HepG2 (cell line): Measurements from ENCODE around the gene MMS19. TPM values are rescaled to one million over a fixed set of nuclear protein-coding genes. Genes with fewer than 3 reads are reported as not detected.

Experiments
- FOSL2 ChIP-seq: sonication (generic); formaldehyde crosslinking; IDR thresholded peaks from 2 replicates; pipeline ENCODE4 v1.4.0; 2020; ENCODE audit warnings: missing genetic modification reagents
- GTF3A ChIP-seq: sonication (generic); formaldehyde crosslinking; conservative IDR thresholded peaks from 2 replicates; pipeline ENCODE4 v1.4.0; 2020; ENCODE audit warnings: mild to moderate bottlenecking, missing genetic modification reagents
- IKZF1 ChIP-seq: fragments of 450-650 bp; IDR thresholded peaks from 2 replicates; pipeline ENCODE4 v1.7.1; 2016
- KDM5B ChIP-seq: sonication (generic); formaldehyde crosslinking; IDR thresholded peaks from 2 replicates; pipeline ENCODE4 v1.4.0; 2020; ENCODE audit warnings: missing genetic modification reagents, mild to moderate bottlenecking, borderline replicate concordance
- KDM6A ChIP-seq: IDR thresholded peaks from 2 replicates; pipeline ENCODE4 v1.6.1; 2016; ENCODE audit warnings: low read depth
- KLF6 ChIP-seq: IDR thresholded peaks from 2 replicates; pipeline ENCODE4 v1.8.0; 2016; ENCODE audit warnings: missing biosample characterization, missing genetic modification reagents
- MBD4 ChIP-seq: IDR thresholded peaks from 2 replicates; pipeline ENCODE4 v1.6.1; 2012; ENCODE audit warnings: low read length, inconsistent platforms, borderline replicate concordance
- PHF21A ChIP-seq: sonication (generic); formaldehyde crosslinking; IDR thresholded peaks from 2 replicates; pipeline ENCODE4 v1.5.0; 2020; ENCODE audit warnings: mild to moderate bottlenecking, missing genetic modification reagents
- PLSCR1 ChIP-seq: sonication (generic); formaldehyde crosslinking; IDR thresholded peaks from 2 replicates; pipeline ENCODE4 v1.5.0; 2020; ENCODE audit warnings: missing genetic modification reagents, mild to moderate bottlenecking, borderline replicate concordance
- PRDM10 ChIP-seq: sonication (generic); formaldehyde crosslinking; IDR thresholded peaks from 2 replicates; pipeline ENCODE4 v1.4.0; 2020; ENCODE audit warnings: low read depth, missing genetic modification reagents
- TARDBP ChIP-seq: sonication (generic); formaldehyde crosslinking; IDR thresholded peaks from 2 replicates; pipeline ENCODE4 v1.8.0; 2022; ENCODE audit warnings: mild to moderate bottlenecking, missing genetic modification reagents
- ZNF142 ChIP-seq: sonication (generic); formaldehyde crosslinking; IDR thresholded peaks from 2 replicates; pipeline ENCODE4 v1.4.0; 2020; ENCODE audit warnings: missing genetic modification reagents
- ZNF24 ChIP-seq: fragments of 450-650 bp; IDR thresholded peaks from 2 replicates; pipeline ENCODE4 v1.6.1; 2017; ENCODE audit warnings: antibody characterized with exemption, mild to moderate bottlenecking
- ZNF337 ChIP-seq: sonication (generic); formaldehyde crosslinking; IDR thresholded peaks from 2 replicates; pipeline ENCODE4 v1.5.1; 2020; ENCODE audit warnings: missing genetic modification reagents, low read depth, mild to moderate bottlenecking, borderline replicate concordance
- ZNF513 ChIP-seq: sonication (generic); formaldehyde crosslinking; conservative IDR thresholded peaks from 2 replicates; pipeline ENCODE4 v1.5.0; 2020; ENCODE audit warnings: missing genetic modification reagents
- ZNF660 ChIP-seq: sonication (generic); formaldehyde crosslinking; IDR thresholded peaks from 2 replicates; pipeline ENCODE4 v1.5.1; 2020; ENCODE audit warnings: mild to moderate bottlenecking, low read depth, missing genetic modification reagents, borderline replicate concordance
- ZNF816 ChIP-seq: sonication (generic); formaldehyde crosslinking; IDR thresholded peaks from 2 replicates; pipeline ENCODE4 v1.8.0; 2022; ENCODE audit warnings: missing genetic modification reagents, mild to moderate bottlenecking, borderline replicate concordance
- polyA plus RNA-seq, 8 experiments: library from polyadenylated mRNA; depleted of rRNA in 3 of 8; stranded (reverse) in 7 of 8; unstranded in 1 of 8; fragments of >200 nt; fragmentation: Illumina TruSeq in 4 of 8; extraction: Trizol in 4 of 8; gene quantifications; 2 replicates each; pipeline versions ENCODE4 v1.2.1 to v1.2.3, GENCODE V29; 2011 to 2016; ENCODE audit warnings: low read depth in 4 of 8, missing spikeins in 1 of 8, mixed read lengths in 1 of 8; ENCODE audit not compliant: insufficient read depth in 1 of 8
- total RNA-seq, 5 experiments: library from RNA; depleted of rRNA; stranded (reverse); fragments of >200 nt; fragmentation: Illumina TruSeq; extraction: Trizol; gene quantifications; 2 replicates each; pipeline ENCODE4 v1.2.3, GENCODE V29; 2016; ENCODE audit warnings: low read depth in 1 of 5

The MMS19 gene
- total and polyA plus RNA-seq, 2 of the 13 experiments (the other 11 are each of a cell fraction or from before 2014, with no cell fraction given): 76.4 to 107 TPM

- TF ChIP-seq PRDM10 (CRISPR knock-in tag) (no peak), FOSL2 (no peak), KDM6A (no peak), GTF3A (CRISPR knock-in tag) (no peak), PLSCR1 (CRISPR knock-in tag) (0 out of 2 replicates have a peak, but pooled peaks have one; percentile 77), ZNF513 (CRISPR knock-in tag) (no peak), KLF6 (CRISPR knock-in tag) (no peak), ZNF660 (no peak), IKZF1 (no peak), TARDBP (CRISPR knock-in tag) (0 out of 2 replicates have a peak, but pooled peaks have one; percentile 21), ZNF337 (CRISPR knock-in tag) (no peak), ZNF142 (CRISPR knock-in tag) (no peak), PHF21A (CRISPR knock-in tag) (peak; percentile 45; the same call in 1 of the 2 replicates), ZNF24 (peak; percentile 53; the same call in 1 of the 2 replicates), MBD4 (no peak), ZNF816 (CRISPR knock-in tag) (no peak), KDM5B (0 out of 2 replicates have a peak, but pooled peaks have one; percentile 22)
Measured at GRCh38 chr10:97426776-97427570, 71.2 kb downstream of the MMS19 start (continued).
